Measurements from ENCODE around the gene MTMR1.

GRCh38 chrX:150763810-150764209 is 70.6 kb downstream of the MTMR1 start:
- TF ChIP-seq, protein P1, sequence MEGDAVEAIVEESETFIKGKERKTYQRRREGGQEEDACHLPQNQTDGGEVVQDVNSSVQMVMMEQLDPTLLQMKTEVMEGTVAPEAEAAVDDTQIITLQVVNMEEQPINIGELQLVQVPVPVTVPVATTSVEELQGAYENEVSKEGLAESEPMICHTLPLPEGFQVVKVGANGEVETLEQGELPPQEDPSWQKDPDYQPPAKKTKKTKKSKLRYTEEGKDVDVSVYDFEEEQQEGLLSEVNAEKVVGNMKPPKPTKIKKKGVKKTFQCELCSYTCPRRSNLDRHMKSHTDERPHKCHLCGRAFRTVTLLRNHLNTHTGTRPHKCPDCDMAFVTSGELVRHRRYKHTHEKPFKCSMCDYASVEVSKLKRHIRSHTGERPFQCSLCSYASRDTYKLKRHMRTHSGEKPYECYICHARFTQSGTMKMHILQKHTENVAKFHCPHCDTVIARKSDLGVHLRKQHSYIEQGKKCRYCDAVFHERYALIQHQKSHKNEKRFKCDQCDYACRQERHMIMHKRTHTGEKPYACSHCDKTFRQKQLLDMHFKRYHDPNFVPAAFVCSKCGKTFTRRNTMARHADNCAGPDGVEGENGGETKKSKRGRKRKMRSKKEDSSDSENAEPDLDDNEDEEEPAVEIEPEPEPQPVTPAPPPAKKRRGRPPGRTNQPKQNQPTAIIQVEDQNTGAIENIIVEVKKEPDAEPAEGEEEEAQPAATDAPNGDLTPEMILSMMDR (IDR thresholded peaks at IDR 0.05; ENCODE audit: poor library complexity): no peak
- TF ChIP-seq EZH2 (IDR thresholded peaks at IDR 0.05; ENCODE audit: borderline replicate concordance) (no peak), EZH2phosphoT487 (IDR thresholded peaks at IDR 0.05; ENCODE audit: low read depth, severe bottlenecking, unreplicated experiment) (no peak)
